ENCODE data around the gene ANKFN1.

ANKFN1 gene

DNA sequence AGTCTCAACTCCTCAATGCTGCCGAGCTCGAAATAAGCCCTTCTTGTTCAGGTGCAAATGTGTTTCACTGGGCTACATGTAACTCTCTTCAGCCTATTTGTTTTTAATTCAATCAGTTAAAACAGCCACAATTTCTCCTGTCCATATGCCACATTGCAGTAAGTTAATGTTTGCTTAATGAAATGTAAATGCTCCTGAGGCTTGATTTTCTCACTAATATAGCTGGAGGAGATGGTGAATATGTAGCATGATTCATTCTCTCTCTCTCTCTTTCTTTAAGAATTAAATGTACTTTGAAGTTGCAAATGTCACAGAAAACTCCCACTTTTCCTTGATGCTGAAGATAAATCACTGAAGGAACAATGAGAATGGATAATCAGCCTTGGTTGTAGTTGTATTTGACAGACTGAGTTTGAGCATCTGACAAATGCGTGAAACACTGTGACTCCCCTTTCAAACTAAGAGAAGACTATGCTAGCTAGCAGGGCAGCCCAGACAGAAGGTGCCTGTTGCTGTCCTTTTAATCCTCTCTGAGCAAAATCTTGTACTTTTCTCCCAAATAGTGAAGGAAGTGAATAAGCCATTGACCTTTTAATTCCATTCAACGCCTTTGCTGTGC is 161.8 kb downstream of the ANKFN1 start:
- Histone ChIP-seq H3K4me3 (ENCODE audit: insufficient read depth, low read length, poor library complexity, severe bottlenecking) (no peak overlapping the region), H3F3A (ENCODE audit: insufficient read depth) (no peaks in the 10 kb centered on the region), H3K9me2 (replicated peaks; ENCODE audit: insufficient read depth, low read length) (no peaks in the 10 kb centered on the region), H3K27me3 (ENCODE audit: low read length) (no peaks in the 10 kb centered on the region), H3K9ac (ENCODE audit: low read length) (no peak overlapping the region), H3K4me2 (ENCODE audit: low read depth, low read length, poor library complexity, severe bottlenecking) (no peak overlapping the region), H3K9me3 (ENCODE audit: insufficient read depth, low read length) (no peaks in the 10 kb centered on the region), H3K79me2 (ENCODE audit: insufficient read depth, low read length) (no peaks in the 10 kb centered on the region), H4K20me1 (ENCODE audit: low read depth, low read length) (no peaks in the 10 kb centered on the region), H3K36me3 (ENCODE audit: low read length) (no peaks in the 10 kb centered on the region), H2AFZ (ENCODE audit: low read depth, low read length, severe bottlenecking) (no peak overlapping the region), H3K27ac (ENCODE audit: low read depth, low read length) (no peak overlapping the region)
- TF ChIP-seq, protein P1, sequence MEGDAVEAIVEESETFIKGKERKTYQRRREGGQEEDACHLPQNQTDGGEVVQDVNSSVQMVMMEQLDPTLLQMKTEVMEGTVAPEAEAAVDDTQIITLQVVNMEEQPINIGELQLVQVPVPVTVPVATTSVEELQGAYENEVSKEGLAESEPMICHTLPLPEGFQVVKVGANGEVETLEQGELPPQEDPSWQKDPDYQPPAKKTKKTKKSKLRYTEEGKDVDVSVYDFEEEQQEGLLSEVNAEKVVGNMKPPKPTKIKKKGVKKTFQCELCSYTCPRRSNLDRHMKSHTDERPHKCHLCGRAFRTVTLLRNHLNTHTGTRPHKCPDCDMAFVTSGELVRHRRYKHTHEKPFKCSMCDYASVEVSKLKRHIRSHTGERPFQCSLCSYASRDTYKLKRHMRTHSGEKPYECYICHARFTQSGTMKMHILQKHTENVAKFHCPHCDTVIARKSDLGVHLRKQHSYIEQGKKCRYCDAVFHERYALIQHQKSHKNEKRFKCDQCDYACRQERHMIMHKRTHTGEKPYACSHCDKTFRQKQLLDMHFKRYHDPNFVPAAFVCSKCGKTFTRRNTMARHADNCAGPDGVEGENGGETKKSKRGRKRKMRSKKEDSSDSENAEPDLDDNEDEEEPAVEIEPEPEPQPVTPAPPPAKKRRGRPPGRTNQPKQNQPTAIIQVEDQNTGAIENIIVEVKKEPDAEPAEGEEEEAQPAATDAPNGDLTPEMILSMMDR (IDR thresholded peaks at IDR 0.05; ENCODE audit: insufficient read depth, low read length, poor library complexity, severe bottlenecking): no peak
- no peak for TF ChIP-seq EZH2phosphoT487 (conservative IDR thresholded peaks at IDR 0.05; ENCODE audit: low read length)

DNA sequence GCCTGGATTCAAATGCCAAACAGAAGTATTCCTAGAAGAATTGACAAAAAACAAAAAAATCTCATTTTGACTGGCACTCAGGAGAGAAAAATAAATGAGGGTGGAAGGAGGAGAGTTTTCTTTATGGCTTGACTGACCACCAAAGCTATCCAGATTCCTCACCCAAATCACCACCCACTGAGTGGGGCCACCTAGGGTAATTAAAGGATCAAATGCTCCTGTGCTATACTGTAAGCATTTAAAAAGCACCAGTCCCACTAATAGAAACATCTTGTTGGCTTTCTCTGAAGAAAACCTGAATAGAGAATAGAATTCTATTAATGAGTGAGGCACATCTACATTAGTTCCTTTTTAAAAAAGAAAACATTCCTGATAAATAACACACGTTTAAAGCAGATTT is 163.3 kb downstream of the ANKFN1 start:
- Histone ChIP-seq H3K36me3 (ENCODE audit: low read length) (no peaks in the 10 kb centered on the region), H3K79me2 (ENCODE audit: insufficient read depth, low read length) (no peaks in the 10 kb centered on the region), H3K9ac (ENCODE audit: low read length) (no peak overlapping the region), H3K9me3 (ENCODE audit: insufficient read depth, low read length) (no peaks in the 10 kb centered on the region), H2AFZ (ENCODE audit: low read depth, low read length, severe bottlenecking) (no peak overlapping the region), H3F3A (ENCODE audit: insufficient read depth) (no peaks in the 10 kb centered on the region), H4K20me1 (ENCODE audit: low read depth, low read length) (no peaks in the 10 kb centered on the region), H3K4me2 (ENCODE audit: low read depth, low read length, poor library complexity, severe bottlenecking) (no peak overlapping the region), H3K9me2 (replicated peaks; ENCODE audit: insufficient read depth, low read length) (no peaks in the 10 kb centered on the region), H3K4me3 (ENCODE audit: insufficient read depth, low read length, poor library complexity, severe bottlenecking) (no peak overlapping the region), H3K27me3 (ENCODE audit: low read length) (no peaks in the 10 kb centered on the region), H3K27ac (ENCODE audit: low read depth, low read length) (no peak overlapping the region)
- TF ChIP-seq, protein P1 (IDR thresholded peaks at IDR 0.05; ENCODE audit: insufficient read depth, low read length, poor library complexity, severe bottlenecking): no peak
- TF ChIP-seq EZH2phosphoT487 (conservative IDR thresholded peaks at IDR 0.05; ENCODE audit: low read length): no peak

DNA sequence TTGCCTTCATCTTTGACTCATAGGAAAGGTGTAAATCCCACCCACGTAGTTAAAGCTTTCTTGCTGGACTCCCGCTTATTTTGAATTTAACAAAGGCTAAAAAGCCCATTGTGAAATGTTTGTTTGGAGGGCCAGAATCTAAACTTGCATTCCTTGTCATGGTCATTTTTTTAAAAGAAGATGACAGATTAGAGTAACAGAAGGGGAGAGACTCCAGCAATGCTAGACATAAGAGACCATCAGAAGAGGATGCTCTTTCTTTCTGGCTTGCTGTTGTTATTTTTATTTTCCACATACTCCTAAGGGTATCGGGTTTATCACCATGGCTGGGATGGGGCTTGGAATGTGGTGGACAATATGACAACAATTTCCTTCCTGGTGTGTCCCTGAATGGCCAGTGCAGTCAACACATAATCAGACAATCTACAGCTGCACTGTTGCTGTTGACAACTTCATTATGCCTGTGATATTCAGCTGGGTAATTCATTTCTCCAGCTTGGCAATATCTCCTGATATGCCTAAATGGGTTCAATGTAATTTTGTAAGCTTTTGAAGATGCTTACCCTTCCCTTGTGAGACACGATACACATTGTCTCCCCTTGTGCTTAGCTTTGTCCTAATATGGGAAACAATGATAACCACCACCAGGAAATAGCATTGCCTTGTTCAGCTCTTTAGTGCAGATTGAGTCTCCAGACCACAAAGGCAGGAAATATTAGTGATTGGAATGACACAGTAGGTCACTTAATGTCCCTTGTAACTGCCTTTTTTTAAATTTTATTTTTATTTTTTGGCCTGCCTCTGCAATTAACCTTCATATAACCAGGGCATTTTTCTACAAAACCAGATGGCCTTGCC is 164.3 kb downstream of the ANKFN1 start:
- Histone ChIP-seq H3K9me2 (replicated peaks; ENCODE audit: insufficient read depth, low read length) (no peaks in the 10 kb centered on the region), H4K20me1 (ENCODE audit: low read depth, low read length) (no peaks in the 10 kb centered on the region), H3K4me3 (ENCODE audit: insufficient read depth, low read length, poor library complexity, severe bottlenecking) (no peak overlapping the region), H2AFZ (ENCODE audit: low read depth, low read length, severe bottlenecking) (no peak overlapping the region), H3K27me3 (ENCODE audit: low read length) (no peaks in the 10 kb centered on the region), H3K9ac (ENCODE audit: low read length) (no peak overlapping the region), H3K27ac (ENCODE audit: low read depth, low read length) (no peak overlapping the region), H3K9me3 (ENCODE audit: insufficient read depth, low read length) (no peaks in the 10 kb centered on the region), H3F3A (ENCODE audit: insufficient read depth) (no peaks in the 10 kb centered on the region), H3K4me2 (ENCODE audit: low read depth, low read length, poor library complexity, severe bottlenecking) (no peak overlapping the region), H3K36me3 (ENCODE audit: low read length) (no peaks in the 10 kb centered on the region), H3K79me2 (ENCODE audit: insufficient read depth, low read length) (no peaks in the 10 kb centered on the region)
- TF ChIP-seq EZH2phosphoT487 (conservative IDR thresholded peaks at IDR 0.05; ENCODE audit: low read length): no peak
- TF ChIP-seq, protein P1 (IDR thresholded peaks at IDR 0.05; ENCODE audit: insufficient read depth, low read length, poor library complexity, severe bottlenecking): no peak

Measured in SU-DHL-6 (cell line).